ENCODE results near the gene DDIT4.

DDIT4 gene

GRCh38 chr10:72308320-72308987, 34.7 kb downstream of the DDIT4 start:
- Histone ChIP-seq H3K36me3 (ENCODE audit: insufficient read depth) (no peaks in the 10 kb centered on the region), H3K79me2 (ENCODE audit: insufficient read depth, low read depth) (no peaks in the 10 kb centered on the region), H2AFZ (ENCODE audit: low read depth) (no peak overlapping the region; the same call in 1 of the 2 replicates), H3K4me3 (IDR thresholded peaks at IDR 0.05; ENCODE audit: insufficient read depth, low read depth, low read length) (no peak overlapping the region), H3K4me2 (no peak overlapping the region), H3K27me3 (ENCODE audit: insufficient read depth, low read depth) (no peaks in the 10 kb centered on the region), H3K27ac (no peak overlapping the region), H4K20me1 (ENCODE audit: insufficient read depth) (no peaks in the 10 kb centered on the region), H3K4me1 (ENCODE audit: low read depth, poor library complexity, severe bottlenecking) (peaks cover 31% of the 10 kb centered on the region), H3K9ac (no peak overlapping the region)
- no peak for TF ChIP-seq CTCF (conservative IDR thresholded peaks at IDR 0.05; ENCODE audit: low read depth, low read length)

GRCh38 chr10:72309290-72310240, 35.8 kb downstream of the DDIT4 start:
- TF ChIP-seq CTCF (conservative IDR thresholded peaks at IDR 0.05; ENCODE audit: low read depth, low read length) = no peak
- H4K20me1 ChIP-seq (ENCODE audit: insufficient read depth) = no peaks in the 10 kb centered on the region
- no peak overlapping the region for H3K9ac ChIP-seq
- H3K27ac ChIP-seq = no peak overlapping the region
- H3K27me3 ChIP-seq (ENCODE audit: insufficient read depth, low read depth) = no peaks in the 10 kb centered on the region
- no peak overlapping the region for H3K4me2 ChIP-seq
- H3K79me2 ChIP-seq (ENCODE audit: insufficient read depth, low read depth) = no peaks in the 10 kb centered on the region
- H3K4me3 ChIP-seq (IDR thresholded peaks at IDR 0.05; ENCODE audit: insufficient read depth, low read depth, low read length) = no peak overlapping the region
- peaks cover 31% of the 10 kb centered on the region for H3K4me1 ChIP-seq (ENCODE audit: low read depth, poor library complexity, severe bottlenecking)
- H3K36me3 ChIP-seq (ENCODE audit: insufficient read depth) = no peaks in the 10 kb centered on the region
- no peak overlapping the region for H2AFZ ChIP-seq (ENCODE audit: low read depth)

GRCh38 chr10:72310241-72310633, 36.5 kb downstream of the DDIT4 start:
- H2AFZ ChIP-seq (ENCODE audit: low read depth) = no peak overlapping the region

DNA sequence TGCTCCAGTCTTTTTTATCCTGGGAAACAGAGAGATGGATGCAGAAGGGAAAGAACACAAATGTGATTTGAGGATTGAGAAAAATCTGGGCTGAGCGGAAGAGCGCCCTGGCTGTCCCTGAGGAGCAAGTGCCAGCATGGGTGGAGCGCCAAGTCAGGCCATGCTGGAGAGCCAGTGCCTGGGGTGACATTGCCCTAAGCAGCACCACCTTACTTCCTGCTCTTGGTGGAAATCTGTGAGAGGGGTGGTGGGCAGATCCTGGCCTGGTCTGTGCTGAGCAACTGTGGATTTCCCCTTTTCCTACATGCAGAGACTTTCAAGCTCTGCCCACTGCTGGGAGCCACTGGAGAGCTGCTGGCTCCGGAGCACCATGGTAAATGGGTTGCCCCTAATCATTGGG, 36.9 kb downstream of the DDIT4 start:
- Histone ChIP-seq H3K79me2 (ENCODE audit: insufficient read depth, low read depth) (no peaks in the 10 kb centered on the region), H3K36me3 (ENCODE audit: insufficient read depth) (no peaks in the 10 kb centered on the region), H3K27me3 (ENCODE audit: insufficient read depth, low read depth) (no peaks in the 10 kb centered on the region), H3K4me3 (IDR thresholded peaks at IDR 0.05; ENCODE audit: insufficient read depth, low read depth, low read length) (no peak overlapping the region), H3K4me2 (no peak overlapping the region), H2AFZ (ENCODE audit: low read depth) (no peak overlapping the region), H3K9ac (no peak overlapping the region), H4K20me1 (ENCODE audit: insufficient read depth) (no peaks in the 10 kb centered on the region), H3K27ac (no peak overlapping the region), H3K4me1 (ENCODE audit: low read depth, poor library complexity, severe bottlenecking) (peaks cover 32% of the 10 kb centered on the region)
- no peak for TF ChIP-seq CTCF (conservative IDR thresholded peaks at IDR 0.05; ENCODE audit: low read depth, low read length)

More at GRCh38 chr10:72310241-72310633, 36.5 kb downstream of the DDIT4 start:
- H3K27ac ChIP-seq = no peak overlapping the region
- H3K4me2 ChIP-seq = no peak overlapping the region
- no peaks in the 10 kb centered on the region for H4K20me1 ChIP-seq (ENCODE audit: insufficient read depth)
- H3K4me3 ChIP-seq (IDR thresholded peaks at IDR 0.05; ENCODE audit: insufficient read depth, low read depth, low read length) = no peak overlapping the region
- peaks cover 32% of the 10 kb centered on the region for H3K4me1 ChIP-seq (ENCODE audit: low read depth, poor library complexity, severe bottlenecking)
- H3K9ac ChIP-seq = no peak overlapping the region
- no peaks in the 10 kb centered on the region for H3K27me3 ChIP-seq (ENCODE audit: insufficient read depth, low read depth)
- TF ChIP-seq CTCF (conservative IDR thresholded peaks at IDR 0.05; ENCODE audit: low read depth, low read length) = no peak
- H3K79me2 ChIP-seq (ENCODE audit: insufficient read depth, low read depth) = no peaks in the 10 kb centered on the region
- no peaks in the 10 kb centered on the region for H3K36me3 ChIP-seq (ENCODE audit: insufficient read depth)
